Measurements from ENCODE around the gene FNDC3A.

DNA sequence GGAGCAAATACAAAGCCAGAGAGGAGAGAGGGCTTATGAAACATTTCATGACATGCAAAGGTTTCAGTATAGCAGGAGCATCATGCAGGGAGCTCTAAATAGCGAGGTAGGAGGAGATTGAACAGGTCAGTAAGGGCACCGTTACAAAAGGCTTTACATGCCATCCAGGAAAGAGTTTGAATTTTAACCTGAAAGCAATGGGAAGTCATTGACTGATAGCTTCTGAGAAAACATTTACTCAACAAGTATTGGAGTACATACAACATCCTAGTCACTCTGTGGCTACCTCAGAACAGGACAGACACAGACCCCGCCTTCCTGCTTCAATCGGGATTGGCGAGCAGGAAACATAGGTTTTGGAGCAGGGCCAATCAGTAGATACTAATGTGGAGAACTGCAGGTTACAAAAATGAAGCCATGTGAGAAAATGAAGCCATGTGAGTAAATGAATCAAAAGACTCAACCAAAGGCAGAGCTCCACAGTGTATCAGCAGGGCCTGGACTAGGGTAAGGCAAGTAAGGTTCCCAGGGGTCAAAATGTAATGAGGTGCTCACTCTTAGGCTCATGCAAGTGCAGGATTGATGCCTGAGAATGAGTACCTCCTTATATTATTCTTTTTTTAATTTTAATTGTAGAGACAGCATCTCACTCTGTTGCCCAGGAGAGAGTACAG is 46.8 kb upstream of the FNDC3A start:
- TF ChIP-seq, protein P1, sequence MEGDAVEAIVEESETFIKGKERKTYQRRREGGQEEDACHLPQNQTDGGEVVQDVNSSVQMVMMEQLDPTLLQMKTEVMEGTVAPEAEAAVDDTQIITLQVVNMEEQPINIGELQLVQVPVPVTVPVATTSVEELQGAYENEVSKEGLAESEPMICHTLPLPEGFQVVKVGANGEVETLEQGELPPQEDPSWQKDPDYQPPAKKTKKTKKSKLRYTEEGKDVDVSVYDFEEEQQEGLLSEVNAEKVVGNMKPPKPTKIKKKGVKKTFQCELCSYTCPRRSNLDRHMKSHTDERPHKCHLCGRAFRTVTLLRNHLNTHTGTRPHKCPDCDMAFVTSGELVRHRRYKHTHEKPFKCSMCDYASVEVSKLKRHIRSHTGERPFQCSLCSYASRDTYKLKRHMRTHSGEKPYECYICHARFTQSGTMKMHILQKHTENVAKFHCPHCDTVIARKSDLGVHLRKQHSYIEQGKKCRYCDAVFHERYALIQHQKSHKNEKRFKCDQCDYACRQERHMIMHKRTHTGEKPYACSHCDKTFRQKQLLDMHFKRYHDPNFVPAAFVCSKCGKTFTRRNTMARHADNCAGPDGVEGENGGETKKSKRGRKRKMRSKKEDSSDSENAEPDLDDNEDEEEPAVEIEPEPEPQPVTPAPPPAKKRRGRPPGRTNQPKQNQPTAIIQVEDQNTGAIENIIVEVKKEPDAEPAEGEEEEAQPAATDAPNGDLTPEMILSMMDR (IDR thresholded peaks at IDR 0.05) = no peak
- no peak for TF ChIP-seq POLR2A (IDR thresholded peaks at IDR 0.05)
